Stimulated activated naive CD8-positive, alpha-beta T cell treated with anti-CD3 and anti-CD28 coated beads, Interleukin-15, Interleukin-2, amounts not matched to agents 100 ng/mL and 50 ng/mL, for 24 hours (primary cell): ENCODE results near the gene CLEC2D.
"Not testable (repeated sequence)": the region's sequence is repeated elsewhere in the genome, so short reads cannot be mapped to it uniquely, and the experiment has no call there.

Source experiments
- H3K27ac Mint-ChIP-seq: one replicate; pipeline ENCODE4 v1.8.0; 2021; ENCODE audit warnings: mild to moderate bottlenecking, mixed read lengths
- H3K27me3 Mint-ChIP-seq: one replicate; pipeline ENCODE4 v1.8.0; 2021; ENCODE audit warnings: mixed read lengths
- H3K36me3 Mint-ChIP-seq: one replicate; pipeline ENCODE4 v1.8.0; 2021; ENCODE audit warnings: low read depth, mixed read lengths
- H3K4me1 Mint-ChIP-seq: one replicate; pipeline ENCODE4 v1.8.0; 2021; ENCODE audit warnings: low read depth, mixed read lengths
- H3K4me3 Mint-ChIP-seq: one replicate; pipeline ENCODE4 v1.8.0; 2021; ENCODE audit warnings: mild to moderate bottlenecking, mixed read lengths
- H3K9me3 Mint-ChIP-seq: one replicate; pipeline ENCODE4 v1.8.0; 2021; ENCODE audit warnings: mixed read lengths

CLEC2D gene

GRCh38 chr12:9739404-9740105 lies 70.0 kb downstream of the CLEC2D start:
- Mint-ChIP-seq H3K4me3 (peak overlapping the region; percentile 32), H3K4me1 (peaks cover 73% of the 10 kb centered on the region)
- H3K27ac Mint-ChIP-seq, H3K27me3 Mint-ChIP-seq, H3K36me3 Mint-ChIP-seq, H3K9me3 Mint-ChIP-seq: not testable (repeated sequence)

GRCh38 chr12:9740106-9740750 lies 70.7 kb downstream of the CLEC2D start:
- peaks cover 80% of the 10 kb centered on the region for H3K4me1 Mint-ChIP-seq
- no peaks in the 10 kb centered on the region for H3K27me3 Mint-ChIP-seq
- no peaks in the 10 kb centered on the region for H3K9me3 Mint-ChIP-seq
- no peaks in the 10 kb centered on the region for H3K36me3 Mint-ChIP-seq
- H3K4me3 Mint-ChIP-seq, result peak overlapping the region; percentile 52
- peak overlapping the region; percentile 69 for H3K27ac Mint-ChIP-seq

GRCh38 chr12:9741726-9742125 lies 72.2 kb downstream of the CLEC2D start:
- Mint-ChIP-seq H3K4me1 (peaks cover 73% of the 10 kb centered on the region), H3K36me3 (no peaks in the 10 kb centered on the region), H3K4me3 (peak overlapping the region; percentile 81), H3K9me3 (no peaks in the 10 kb centered on the region), H3K27ac (peak overlapping the region; percentile 87), H3K27me3 (no peaks in the 10 kb centered on the region)

GRCh38 chr12:9742661-9743060 lies 73.1 kb downstream of the CLEC2D start:
- Mint-ChIP-seq H3K27ac (peak overlapping the region; percentile 87), H3K4me3 (peak overlapping the region; percentile 81), H3K27me3 (no peaks in the 10 kb centered on the region), H3K9me3 (no peaks in the 10 kb centered on the region), H3K36me3 (no peaks in the 10 kb centered on the region), H3K4me1 (peaks cover 63% of the 10 kb centered on the region)

- peaks cover 54% of the 10 kb centered on the region for H3K4me1 Mint-ChIP-seq
- no peak overlapping the region for H3K27ac Mint-ChIP-seq
- no peaks in the 10 kb centered on the region for H3K36me3 Mint-ChIP-seq
- no peaks in the 10 kb centered on the region for H3K27me3 Mint-ChIP-seq
- no peak overlapping the region for H3K4me3 Mint-ChIP-seq
- H3K9me3 Mint-ChIP-seq, result no peaks in the 10 kb centered on the region
These were observed 75.7 kb downstream of the CLEC2D start for GRCh38 chr12:9745199-9745598.
